ENCODE measurements around the gene PLEKHJ1. TPM values are rescaled to one million over a fixed set of nuclear protein-coding genes. Genes with fewer than 3 reads are reported as not detected.

PLEKHJ1 gene
- total RNA-seq, 4 donors from 2014 or later: 156 to 298 (median 227) TPM

- no peak for DNase-seq
- Histone ChIP-seq H3K27me3 (no peaks in the 10 kb centered on the region), H3K36me3 (peaks cover 0 to 85% (median 0%) of the 10 kb centered on the region in 3 donors), H3K9me3 (no peaks in the 10 kb centered on the region), H3K27ac (no peak overlapping the region), H3K4me3 (no peak overlapping the region), H3K4me1 (peaks cover 4 to 17% (median 5%) of the 10 kb centered on the region in 4 donors)
- no peak for TF ChIP-seq CTCF (IDR thresholded peaks at IDR 0.05)
- TF ChIP-seq POLR2A (IDR thresholded peaks at IDR 0.05): no peak
Measured at GRCh38 chr19:2229103-2230032, 6.8 kb downstream of the PLEKHJ1 start.

- TF ChIP-seq CTCF (IDR thresholded peaks at IDR 0.05): no peak
- TF ChIP-seq POLR2A (IDR thresholded peaks at IDR 0.05): no peak
- H3K36me3 ChIP-seq: peaks cover 0 to 88% (median 0%) of the 10 kb centered on the region in 3 donors
- H3K27me3 ChIP-seq: no peaks in the 10 kb centered on the region
- H3K27ac ChIP-seq: peak overlapping the region in 2 of 4 donors; percentile 59 to 84
- H3K9me3 ChIP-seq: no peaks in the 10 kb centered on the region
- DNase-seq: peak in 1 of 3 donors; percentile 49
- peaks cover 0 to 7% (median 4%) of the 10 kb centered on the region in 4 donors for H3K4me1 ChIP-seq
- H3K4me3 ChIP-seq: peak overlapping the region in 1 of 4 donors; percentile 16
Measured at GRCh38 chr19:2228157-2229030, 7.7 kb downstream of the PLEKHJ1 start.

- TF ChIP-seq POLR2A (IDR thresholded peaks at IDR 0.05): no peak
- TF ChIP-seq CTCF (IDR thresholded peaks at IDR 0.05): no peak
- Histone ChIP-seq H3K27ac (peak overlapping the region in 2 of 4 donors; percentile 59 to 84), H3K9me3 (no peaks in the 10 kb centered on the region), H3K36me3 (peaks cover 0 to 88% (median 0%) of the 10 kb centered on the region in 3 donors), H3K27me3 (no peaks in the 10 kb centered on the region), H3K4me1 (peaks cover 0 to 5% (median 2%) of the 10 kb centered on the region in 4 donors), H3K4me3 (peak overlapping the region in 1 of 4 donors; percentile 27)
- peak in 2 of 3 donors; percentile 77 to 87 for DNase-seq
Measured at GRCh38 chr19:2227415-2228156, 8.5 kb downstream of the PLEKHJ1 start.

GRCh38 chr19:2226840-2227360 lies 9.2 kb downstream of the PLEKHJ1 start:
- H3K36me3 ChIP-seq: peaks cover 0 to 90% (median 0%) of the 10 kb centered on the region in 3 donors
- no peak for TF ChIP-seq POLR2A (IDR thresholded peaks at IDR 0.05)
- TF ChIP-seq CTCF (IDR thresholded peaks at IDR 0.05): no peak

More at GRCh38 chr19:2226840-2227360, 9.2 kb downstream of the PLEKHJ1 start:
- Histone ChIP-seq H3K27me3 (no peaks in the 10 kb centered on the region), H3K27ac (peak overlapping the region in 2 of 4 donors; percentile 59 to 84), H3K4me1 (peaks cover 0 to 5% (median 2%) of the 10 kb centered on the region in 4 donors), H3K4me3 (peak overlapping the region in 1 of 4 donors; percentile 27), H3K9me3 (no peaks in the 10 kb centered on the region)
- no peak for DNase-seq
